Left lung (tissue), 10 donors: Measurements from ENCODE around the gene BAAT. TPM values are rescaled to one million over a fixed set of nuclear protein-coding genes. Genes with fewer than 3 reads are reported as not detected.

Experiments used
- ATAC-seq: fragments of 200-7000 bp; cut with Tn5 transposase; one replicate; pipeline ENCODE4 v1.9.1; 2020; ENCODE audit warnings: moderate library complexity
- DNase-seq, 4 donors: peaks; one replicate each; pipeline ENCODE4 v3.0.0-alpha.2; 2013 to 2020
- H3K27ac ChIP-seq, 2 donors: fragments of 200-600 bp; sonication (generic) in 1 of 2; one replicate each; pipeline versions ENCODE4 v1.5.0 to v1.8.0; 2020 to 2021
- H3K27me3 ChIP-seq, 2 donors: fragments of 200-600 bp; sonication (generic) in 1 of 2; one replicate each; pipeline versions ENCODE4 v1.5.0 to v1.8.0; 2020 to 2021
- H3K36me3 ChIP-seq, 2 donors: fragments of 200-600 bp; sonication (generic) in 1 of 2; one replicate each; pipeline versions ENCODE4 v1.5.0 to v1.8.0; 2020 to 2021
- H3K4me1 ChIP-seq, 2 donors: fragments of 200-600 bp; one replicate each; pipeline ENCODE4 v1.8.0; 2021
- H3K4me3 ChIP-seq, 2 donors: fragments of 200-600 bp; sonication (generic) in 1 of 2; one replicate each; pipeline versions ENCODE4 v1.5.0 to v1.8.0; 2020 to 2021; ENCODE audit warnings: mild to moderate bottlenecking in 1 of 2
- H3K9me3 ChIP-seq, 2 donors: fragments of 200-600 bp; sonication (generic) in 1 of 2; one replicate each; pipeline versions ENCODE4 v1.5.0 to v1.8.0; 2020 to 2021
- CTCF ChIP-seq, 2 donors: fragments of 200-600 bp; sonication (generic) in 1 of 2; IDR thresholded peaks; one replicate each; pipeline versions ENCODE4 v1.5.0 to v1.8.0; 2021; ENCODE audit warnings: antibody characterized with exemption in 2 of 2
- intact Hi-C, 2 donors: fragments of 100-400 bp; cut with DNase I; formaldehyde crosslinking; loops; one replicate each; pipeline versions ENCODE4 v1.11.2 to v1.14.2; 2022
- polyA plus RNA-seq, 6 donors: library from polyadenylated mRNA; unstranded; fragments of 120-200 nt; gene quantifications; one replicate each; pipeline ENCODE4 v1.2.1, GENCODE V29; 2013; ENCODE audit not compliant: insufficient read length in 6 of 6
- total RNA-seq, 2 donors: library from RNA; stranded (reverse); fragmentation: NEBNext Ultra II Directional; extraction: Animal tissue kit (Norgen Biotek cat#: 25700); gene quantifications; one replicate each; pipeline ENCODE4 v1.2.1, GENCODE V29; 2021
- donor health status: DM: no; HTN: yes; CAD: no.
- donor health status: DM: no; HTN: no; CAD: no.

BAAT gene
- total and polyA plus RNA-seq, 8 donors: 0.28 to 18.6 (median 0.67) TPM

- no peaks in the 10 kb centered on the region for H3K36me3 ChIP-seq
- H3K9me3 ChIP-seq: no peaks in the 10 kb centered on the region
- ATAC-seq (peak; percentile 53), DNase-seq (no peak)
- H3K4me1 ChIP-seq: no peaks in the 10 kb centered on the region
- no peak overlapping the region for H3K27ac ChIP-seq
- intact Hi-C loops: no loop called here
- no peak overlapping the region for H3K4me3 ChIP-seq
- TF ChIP-seq CTCF (IDR thresholded peaks at IDR 0.05): no peak
- H3K27me3 ChIP-seq: no peaks in the 10 kb centered on the region
These were observed 42.8 kb downstream of the BAAT start for GRCh38 chr9:101341958-101342357.

DNA sequence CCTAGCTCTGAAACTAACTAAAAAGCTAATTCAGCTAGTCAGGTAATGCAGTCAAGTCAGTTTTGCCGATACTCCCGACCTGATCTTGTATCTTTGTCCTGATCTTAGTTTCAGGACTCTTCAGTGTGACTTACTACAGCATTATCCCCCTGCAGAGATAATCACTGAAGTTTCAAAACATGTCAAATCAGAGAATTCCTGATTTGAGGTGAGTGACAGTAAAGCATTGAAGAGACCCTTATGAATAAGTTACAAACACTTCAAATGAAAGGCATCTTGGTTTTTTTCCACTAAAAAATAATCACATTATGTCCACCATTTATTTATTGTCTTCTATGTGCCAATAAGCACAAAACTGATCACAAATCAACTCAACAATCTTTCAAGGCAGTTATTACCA, 47.6 kb downstream of the BAAT start:
- intact Hi-C loops: no loop called here
- no peaks in the 10 kb centered on the region for H3K9me3 ChIP-seq
- H3K27me3 ChIP-seq: no peaks in the 10 kb centered on the region
- no peak overlapping the region for H3K4me3 ChIP-seq
- H3K27ac ChIP-seq: no peak overlapping the region
- no peaks in the 10 kb centered on the region for H3K36me3 ChIP-seq
- no peak for DNase-seq
- no peaks in the 10 kb centered on the region for H3K4me1 ChIP-seq
- no peak for TF ChIP-seq CTCF (IDR thresholded peaks at IDR 0.05)
- no peak for ATAC-seq

- no peak for TF ChIP-seq CTCF (IDR thresholded peaks at IDR 0.05)
- Histone ChIP-seq H3K9me3 (no peaks in the 10 kb centered on the region), H3K4me1 (no peaks in the 10 kb centered on the region), H3K27ac (no peak overlapping the region), H3K4me3 (no peak overlapping the region), H3K36me3 (no peaks in the 10 kb centered on the region), H3K27me3 (no peaks in the 10 kb centered on the region)
- DNase-seq: no peak
- intact Hi-C loops: no loop called here
- ATAC-seq: no peak
These were observed 48.7 kb downstream of the BAAT start for GRCh38 chr9:101336091-101336490.

DNA sequence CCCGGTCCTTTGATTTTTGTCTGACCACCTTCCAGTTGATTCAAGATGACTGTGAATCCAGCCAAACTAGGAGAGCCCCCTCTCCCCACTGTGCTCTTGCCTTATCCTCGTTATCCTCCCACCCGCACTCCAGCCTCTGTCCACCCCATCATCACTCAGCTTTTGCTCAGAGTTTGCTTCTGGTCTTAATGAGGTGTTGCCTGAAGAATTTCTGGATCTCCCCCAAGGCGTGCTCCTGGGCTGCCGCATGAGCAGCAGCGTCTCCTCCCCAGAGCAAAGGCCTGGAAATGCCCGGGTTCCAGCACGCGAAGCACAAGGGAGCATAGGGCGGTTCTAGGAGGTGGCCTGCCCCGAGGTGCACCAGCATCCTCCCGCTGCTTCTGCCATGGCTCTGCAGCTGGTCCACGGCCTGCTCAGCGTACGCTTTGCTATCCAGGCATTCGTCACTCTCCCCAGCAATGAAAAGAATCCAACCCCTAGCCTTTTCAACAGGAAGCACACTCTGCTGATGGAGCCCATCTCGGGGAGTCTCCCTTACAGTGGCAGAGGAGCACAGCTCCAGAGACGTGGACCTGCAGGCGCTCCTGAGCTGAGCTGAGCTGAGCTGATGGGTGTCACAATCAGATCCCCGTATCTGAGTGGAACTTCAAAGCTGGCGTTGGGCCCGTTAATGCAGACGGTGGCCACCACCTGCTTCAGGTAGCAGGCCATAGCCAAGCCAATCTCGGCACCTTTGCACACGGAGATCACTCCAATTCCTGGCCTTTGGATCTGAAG, 50.7 kb downstream of the BAAT start:
- DNase-seq: peak in 1 of 4 donors; percentile 27
- H3K4me3 ChIP-seq: no peak overlapping the region
- no peaks in the 10 kb centered on the region for H3K9me3 ChIP-seq
- TF ChIP-seq CTCF (IDR thresholded peaks at IDR 0.05): no peak
- H3K27ac ChIP-seq: no peak overlapping the region
- no peaks in the 10 kb centered on the region for H3K4me1 ChIP-seq
- H3K36me3 ChIP-seq: no peaks in the 10 kb centered on the region
- ATAC-seq: no peak
- intact Hi-C loops: no loop called here
- H3K27me3 ChIP-seq: no peaks in the 10 kb centered on the region

DNA sequence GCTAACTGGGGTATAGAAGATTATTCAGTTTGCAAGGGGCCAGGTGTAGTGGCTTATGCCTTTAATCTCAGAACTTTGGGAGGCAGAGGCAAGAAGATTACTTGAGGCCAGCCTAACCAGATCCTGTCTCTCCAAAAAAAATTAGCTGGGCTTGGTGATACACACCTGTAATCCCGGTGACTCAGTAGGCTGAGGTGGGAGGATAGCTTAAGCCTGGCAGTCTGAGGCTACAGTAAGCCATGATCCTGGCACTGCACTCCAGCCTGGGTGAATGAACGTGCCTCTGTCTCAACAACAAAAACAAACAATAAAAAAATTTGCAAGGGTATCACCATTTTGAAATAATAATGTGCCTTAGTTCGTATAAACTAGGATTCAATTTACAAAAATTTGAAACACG, 51.3 kb downstream of the BAAT start:
- no peak for TF ChIP-seq CTCF (IDR thresholded peaks at IDR 0.05)
- no peak overlapping the region for H3K4me3 ChIP-seq
- no peaks in the 10 kb centered on the region for H3K4me1 ChIP-seq
- no peaks in the 10 kb centered on the region for H3K36me3 ChIP-seq
- intact Hi-C loops: no loop called here
- no peak overlapping the region for H3K27ac ChIP-seq
- ATAC-seq: no peak
- no peaks in the 10 kb centered on the region for H3K9me3 ChIP-seq
- H3K27me3 ChIP-seq: no peaks in the 10 kb centered on the region
- DNase-seq: no peak
